GM19025 (cell line): ENCODE results near the gene PDGFA.

Experiments used
- ATAC-seq: cut with Tn5 transposase; IDR thresholded peaks from one replicate; pipeline ENCODE4 v1.9.1; 2021; ENCODE audit warnings: mild to moderate bottlenecking, low read depth, moderate library complexity; ENCODE audit not compliant: unreplicated experiment

PDGFA gene

GRCh38 chr7:494259-494687 is 25.4 kb downstream of the PDGFA start:
- no peak for ATAC-seq

- no peak for ATAC-seq
Observed at GRCh38 chr7:493661-494251, 25.9 kb downstream of the PDGFA start.

- ATAC-seq: no peak
Observed at GRCh38 chr7:492714-493065, 27.0 kb downstream of the PDGFA start.

GRCh38 chr7:491958-492713 is 27.5 kb downstream of the PDGFA start:
- no peak for ATAC-seq

- no peak for ATAC-seq
Observed at GRCh38 chr7:491292-491957, 28.2 kb downstream of the PDGFA start.

GRCh38 chr7:490461-491291 is 29.0 kb downstream of the PDGFA start:
- peak; percentile 73 for ATAC-seq

- ATAC-seq: no peak
Observed at GRCh38 chr7:489876-490275, 29.8 kb downstream of the PDGFA start.

GRCh38 chr7:486216-486743 is 33.4 kb downstream of the PDGFA start:
- ATAC-seq: no peak

- no peak for ATAC-seq
Observed at GRCh38 chr7:485188-486081, 34.2 kb downstream of the PDGFA start.

GRCh38 chr7:484356-485101 is 35.1 kb downstream of the PDGFA start:
- ATAC-seq: no peak

GRCh38 chr7:483656-484355 is 35.8 kb downstream of the PDGFA start:
- ATAC-seq: no peak

- no peak for ATAC-seq
Observed at GRCh38 chr7:482521-483083, 37.0 kb downstream of the PDGFA start.

- no peak for ATAC-seq
Observed at GRCh38 chr7:481219-481930, 38.3 kb downstream of the PDGFA start.

- ATAC-seq: no peak
Observed at GRCh38 chr7:480531-481218, 39.0 kb downstream of the PDGFA start.

GRCh38 chr7:479948-480499 is 39.6 kb downstream of the PDGFA start:
- no peak for ATAC-seq

- no peak for ATAC-seq
Observed at GRCh38 chr7:479115-479947, 40.3 kb downstream of the PDGFA start.
